HG02840 (cell line): ENCODE data around the gene DTL.
A peak's percentile ranks its signal among the peaks of the same experiment; 100 is the strongest.

Source experiments
- ATAC-seq: cut with Tn5 transposase; IDR thresholded peaks from one replicate; pipeline ENCODE4 v1.9.1; 2021; ENCODE audit warnings: mild to moderate bottlenecking, moderate library complexity, moderate number of reproducible peaks; ENCODE audit not compliant: unreplicated experiment, low FRiP score

The DTL gene

DNA sequence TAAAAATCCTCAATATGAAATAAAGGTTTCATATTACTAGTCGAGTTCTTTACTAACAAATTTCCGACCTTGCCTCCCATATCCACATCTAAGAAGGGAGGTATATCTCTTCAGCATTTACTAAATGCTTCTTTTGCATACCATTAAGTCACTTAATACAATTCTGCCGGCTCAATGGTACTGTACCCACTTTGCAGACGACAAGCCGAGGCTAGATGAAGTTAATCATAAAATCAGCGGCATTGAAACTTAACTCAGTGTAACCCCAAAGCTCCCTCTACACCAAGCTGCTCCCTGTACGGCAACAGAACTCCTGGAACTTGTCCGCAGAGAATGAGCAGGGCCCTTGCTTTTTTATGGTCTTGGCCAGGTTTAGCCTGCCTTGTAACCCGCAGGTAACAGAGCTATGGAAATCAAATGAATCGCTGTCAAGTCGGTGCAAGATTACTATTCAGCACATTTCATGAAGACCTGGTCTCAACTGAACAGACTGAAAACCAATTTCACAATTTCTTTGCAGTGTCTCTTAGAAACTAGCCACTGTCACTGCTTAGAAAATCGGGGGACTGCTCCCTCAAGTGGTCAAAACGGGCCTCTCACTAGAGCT is 929 bp upstream of the DTL start:
- no peak for ATAC-seq

DNA sequence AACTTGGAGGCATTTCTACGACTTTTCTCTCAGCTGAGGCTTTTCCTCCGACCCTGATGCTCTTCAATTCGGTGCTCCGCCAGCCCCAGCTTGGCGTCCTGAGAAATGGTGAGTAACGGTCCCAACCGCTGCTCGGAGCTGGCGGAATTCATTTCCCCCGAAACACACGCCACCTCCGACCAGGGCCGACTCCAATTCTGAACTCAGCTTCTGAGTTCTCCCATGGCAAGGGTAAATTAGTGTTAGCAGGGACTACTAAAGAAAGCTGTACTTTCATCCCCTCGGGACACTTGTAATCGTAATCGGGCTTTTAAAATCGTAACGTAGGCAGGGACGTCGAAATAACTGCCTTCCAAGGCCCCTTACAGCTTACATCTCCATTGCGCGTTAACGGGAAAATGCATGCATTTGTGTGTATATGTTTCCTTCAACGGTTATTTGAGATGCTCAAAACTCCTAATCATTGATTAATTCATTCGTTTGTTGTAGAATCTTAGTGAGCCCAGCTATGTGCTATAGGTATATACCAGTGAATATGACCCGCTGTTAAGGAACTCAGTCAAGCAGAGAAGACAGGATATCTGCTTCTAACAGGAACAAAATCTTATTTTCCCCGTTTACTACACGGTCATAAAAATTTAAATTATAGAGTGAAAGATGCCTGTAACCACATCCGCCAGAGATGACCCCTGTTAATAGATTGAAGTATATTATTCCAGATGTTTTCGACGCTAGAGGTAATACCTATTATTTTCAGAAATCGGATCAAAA is 472 bp downstream of the DTL start:
- ATAC-seq: peak; percentile 22

DNA sequence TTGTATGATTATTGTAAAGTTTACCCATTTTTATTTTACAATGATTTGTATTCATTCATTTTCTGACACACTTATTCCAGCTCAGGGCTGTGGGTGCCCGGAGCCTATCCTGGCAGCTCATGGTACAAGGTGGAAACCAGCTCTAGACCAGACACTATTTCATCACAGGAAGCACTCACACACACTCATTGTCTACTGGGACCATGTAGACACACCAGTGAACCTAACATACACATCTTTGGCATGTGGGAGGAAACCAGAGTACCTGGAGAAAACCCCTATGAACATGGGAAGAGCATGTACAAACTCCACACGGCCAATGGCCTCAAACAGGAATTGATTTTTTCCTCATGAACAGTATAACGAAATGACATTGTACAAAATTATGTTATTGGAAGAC is 2.4 kb downstream of the DTL start:
- no peak for ATAC-seq

DNA sequence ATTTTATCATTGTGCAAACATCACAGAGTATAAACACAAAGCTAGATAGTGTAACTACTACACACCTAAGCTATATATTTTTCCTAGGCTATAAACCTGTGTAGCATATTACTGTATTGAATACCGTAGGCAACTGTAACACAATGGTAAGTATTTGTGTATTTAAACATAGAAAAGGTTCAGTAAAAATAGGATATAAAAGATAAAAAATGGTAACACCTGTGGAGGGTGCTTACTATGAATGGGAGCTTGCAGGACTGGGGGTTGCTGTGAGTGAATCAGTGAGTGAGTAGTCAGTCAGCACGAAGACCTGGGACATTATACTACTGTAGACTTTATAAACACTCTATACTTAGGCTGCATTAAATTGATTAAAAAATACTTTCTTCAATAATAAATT is 4.1 kb downstream of the DTL start:
- no peak for ATAC-seq

DNA sequence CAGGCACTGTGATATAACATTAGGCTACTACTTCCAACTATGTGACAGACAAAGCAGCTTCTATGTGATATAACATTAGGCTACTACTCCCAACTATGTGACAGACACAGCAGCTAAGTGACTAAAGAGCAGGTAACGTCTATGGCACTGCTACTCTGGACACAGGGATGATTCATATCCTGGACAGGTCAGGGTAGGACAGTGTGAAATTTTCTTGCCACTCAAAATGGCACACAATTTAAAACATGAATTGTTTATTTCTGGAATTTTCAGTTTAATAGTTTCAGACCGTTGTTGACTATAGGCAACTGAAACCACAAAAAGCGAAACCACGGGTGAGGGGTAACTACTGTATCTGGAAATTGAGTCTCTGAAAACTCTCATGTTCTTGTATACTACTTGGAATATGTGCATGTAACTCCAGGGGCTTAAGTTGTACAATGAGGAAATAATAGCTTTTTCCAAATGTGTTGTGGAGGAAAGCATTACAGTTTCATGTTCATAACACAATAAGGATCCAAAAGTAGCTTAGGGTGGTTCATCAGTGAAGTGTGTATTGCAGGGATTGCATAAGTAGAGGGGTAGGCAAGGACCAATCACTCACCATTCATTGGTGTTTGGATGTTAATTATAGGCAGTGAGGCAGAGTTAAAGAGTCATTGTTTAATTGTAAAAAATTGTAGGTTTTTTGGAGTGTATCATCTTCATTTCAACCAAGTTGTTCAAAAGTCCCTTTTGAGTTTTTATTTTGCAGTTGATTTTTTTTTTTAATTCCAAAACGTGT is 5.3 kb downstream of the DTL start:
- ATAC-seq: no peak

DNA sequence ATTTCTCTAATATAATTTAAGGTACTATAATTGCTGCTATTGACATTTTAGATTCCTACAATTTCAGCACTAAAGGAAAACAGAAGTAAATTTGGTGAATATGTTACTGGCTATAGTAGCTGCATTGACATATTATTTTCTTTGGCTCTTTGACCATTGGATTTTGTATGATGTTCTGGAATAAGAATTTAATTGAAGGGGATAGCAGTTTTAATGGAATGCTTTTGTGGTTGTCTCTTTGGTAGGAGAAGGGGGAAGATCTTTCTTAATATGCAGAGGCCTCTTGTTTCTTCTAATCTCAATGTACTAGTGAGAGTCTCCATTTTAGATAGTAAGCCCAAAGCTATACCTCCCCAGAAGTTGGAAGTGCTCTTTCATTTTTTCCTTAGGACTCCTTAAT is 6.9 kb downstream of the DTL start:
- ATAC-seq: no peak

DNA sequence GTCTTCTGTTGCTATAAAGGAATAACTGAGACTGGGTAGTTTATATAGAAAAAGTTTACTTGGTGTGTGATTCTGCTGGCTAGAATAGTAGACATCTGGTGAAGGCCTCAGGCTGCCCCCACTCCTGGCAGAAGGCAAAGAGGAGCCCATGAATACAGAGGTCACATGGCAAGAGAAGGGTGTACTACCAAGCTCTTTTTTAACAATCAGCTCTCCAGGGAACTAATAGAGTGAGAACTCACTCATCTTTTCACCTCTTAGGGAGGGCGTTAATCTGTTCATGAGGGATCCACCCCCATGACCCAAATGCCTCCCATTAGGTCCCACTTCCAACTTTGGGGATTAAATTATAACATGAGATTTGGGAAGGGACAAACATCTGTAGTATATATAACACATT is 9.3 kb downstream of the DTL start:
- ATAC-seq: no peak

DNA sequence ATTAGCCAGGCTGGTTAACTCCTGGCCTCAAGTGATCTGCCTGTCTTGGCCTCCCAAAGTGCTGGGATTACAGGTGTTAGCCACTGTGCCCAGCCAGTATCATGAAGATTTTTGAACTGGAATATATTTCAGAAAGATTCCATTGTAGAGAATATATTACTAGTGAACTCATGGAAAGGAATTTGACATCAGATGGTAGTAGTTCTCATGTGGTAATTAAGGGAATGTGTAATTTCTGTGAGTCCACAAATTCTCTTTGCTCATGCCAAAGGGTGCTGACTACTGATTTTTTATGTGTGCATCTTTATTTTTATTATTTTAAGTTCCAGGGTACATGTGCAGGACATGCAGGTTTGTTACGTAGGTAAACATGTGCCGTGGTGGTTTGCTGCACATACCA is 10.4 kb downstream of the DTL start:
- ATAC-seq: no peak

DNA sequence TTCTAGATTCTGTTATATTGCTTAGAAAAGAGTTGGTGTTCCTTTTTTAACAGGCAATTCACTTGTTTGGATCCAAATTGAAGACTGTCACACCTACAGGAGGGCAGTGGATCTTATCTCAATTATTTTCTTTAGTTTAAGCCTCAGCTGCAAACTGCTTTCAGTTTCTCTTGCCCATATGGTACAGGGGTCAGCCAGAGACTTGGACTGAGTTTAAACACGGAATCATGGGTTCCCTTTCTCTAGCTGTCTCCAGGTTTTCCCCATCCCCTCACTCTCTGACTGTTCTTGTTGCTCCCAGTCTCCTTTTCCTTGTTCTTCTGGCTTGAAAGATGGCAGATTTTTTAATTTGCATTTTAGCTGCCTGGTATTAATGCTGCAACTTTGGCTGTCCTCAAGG is 18.4 kb downstream of the DTL start:
- no peak for ATAC-seq

DNA sequence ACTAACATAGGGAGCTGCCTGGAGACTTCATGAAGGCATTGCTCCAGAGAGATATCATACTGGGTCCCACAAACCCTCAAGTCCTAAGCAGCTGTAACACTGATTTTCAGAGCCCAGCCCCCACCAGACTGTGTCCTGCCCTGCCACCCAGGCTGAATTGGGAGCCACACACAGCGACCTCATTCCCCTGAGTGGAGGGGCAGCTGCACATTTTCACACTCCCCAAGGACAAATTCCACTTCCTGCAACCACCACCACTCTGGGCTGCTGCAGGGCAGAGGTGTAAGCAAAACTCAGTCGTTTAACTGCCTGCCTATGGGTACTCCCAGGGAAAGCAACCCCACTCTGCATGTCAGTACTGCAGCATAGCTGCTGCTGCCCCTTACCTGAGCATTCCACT is 19.8 kb downstream of the DTL start:
- no peak for ATAC-seq

DNA sequence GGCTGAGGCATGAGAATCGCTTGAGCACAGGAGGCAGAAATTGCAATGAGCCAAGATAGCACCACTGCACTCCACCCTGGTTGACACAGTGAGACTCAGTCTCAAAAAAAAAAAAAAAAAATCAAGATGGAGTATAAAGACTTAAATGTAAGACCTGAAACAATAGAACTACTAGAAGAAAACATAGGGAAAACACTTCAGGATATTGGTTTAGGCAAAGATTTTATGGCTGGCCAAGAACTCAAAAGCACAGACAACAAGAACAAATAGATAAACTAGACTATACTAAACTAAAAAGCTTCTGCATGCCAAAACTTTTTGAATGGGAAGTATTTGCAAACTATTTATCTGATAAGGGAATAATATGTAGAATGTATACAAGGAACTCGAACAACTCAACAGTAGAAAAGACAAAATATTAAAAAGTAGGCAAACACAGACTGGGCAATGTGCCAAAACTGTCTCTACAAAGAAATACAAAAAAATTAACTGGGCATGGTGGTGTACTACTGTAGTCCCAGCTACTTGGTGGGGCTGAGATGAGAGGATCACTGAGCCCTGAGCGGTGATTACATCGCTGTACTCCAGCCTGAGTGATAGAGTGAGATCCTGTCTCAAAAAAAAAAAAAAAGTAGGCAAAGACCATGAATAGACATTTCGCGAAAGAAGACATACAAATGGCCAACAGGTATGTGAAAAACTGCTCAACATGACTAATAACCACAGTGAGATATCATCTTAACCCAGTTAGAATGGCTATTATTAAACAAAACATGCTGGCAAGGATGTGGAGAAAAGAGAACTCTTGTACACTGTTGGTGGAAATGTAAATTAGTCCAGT is 25.3 kb downstream of the DTL start:
- ATAC-seq: no peak

DNA sequence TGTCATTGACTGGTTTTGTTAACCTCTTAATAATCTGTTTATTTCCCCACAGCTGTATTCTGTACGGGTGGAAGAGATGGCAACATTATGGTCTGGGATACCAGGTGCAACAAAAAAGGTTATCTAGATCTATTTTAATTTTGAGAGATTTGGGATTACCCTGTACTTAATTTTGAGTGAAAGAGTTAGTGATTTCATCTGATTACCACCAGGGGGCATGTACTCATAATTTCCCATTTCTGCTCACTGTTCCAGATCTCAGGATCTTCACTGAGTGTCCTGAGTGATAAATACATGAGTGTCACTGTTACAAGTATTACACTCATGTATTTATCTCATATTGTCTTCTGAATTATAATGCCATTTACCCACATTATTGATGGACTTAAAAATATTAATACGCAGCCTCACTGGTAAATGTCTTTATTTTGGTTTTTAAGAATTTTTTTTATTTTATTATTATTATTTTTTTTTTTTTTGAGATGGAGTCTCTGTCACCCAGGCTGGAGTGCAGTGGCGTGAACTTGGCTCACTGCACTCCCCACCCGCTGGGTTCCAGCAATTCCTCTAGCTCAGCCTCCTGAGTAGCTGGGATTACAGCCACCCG is 27.4 kb downstream of the DTL start:
- no peak for ATAC-seq

DNA sequence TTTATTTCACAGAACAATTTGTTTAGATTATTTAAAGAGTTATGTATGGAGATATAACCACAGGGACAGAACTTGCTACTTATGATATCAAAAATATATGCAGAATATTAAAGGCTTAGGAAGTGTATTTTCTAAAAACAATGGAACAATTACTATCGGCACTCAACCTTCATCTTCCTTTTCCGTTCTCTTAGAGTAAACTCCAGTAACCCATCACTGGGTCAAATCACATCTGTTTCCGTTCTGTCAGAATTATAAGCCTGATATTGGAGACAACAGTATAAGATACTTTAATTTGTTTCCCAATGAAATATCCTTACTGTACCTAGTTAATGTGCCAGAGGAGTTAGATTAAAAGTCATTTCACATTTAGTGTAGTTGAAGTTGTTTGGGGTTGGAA is 32.2 kb downstream of the DTL start:
- no peak for ATAC-seq

DNA sequence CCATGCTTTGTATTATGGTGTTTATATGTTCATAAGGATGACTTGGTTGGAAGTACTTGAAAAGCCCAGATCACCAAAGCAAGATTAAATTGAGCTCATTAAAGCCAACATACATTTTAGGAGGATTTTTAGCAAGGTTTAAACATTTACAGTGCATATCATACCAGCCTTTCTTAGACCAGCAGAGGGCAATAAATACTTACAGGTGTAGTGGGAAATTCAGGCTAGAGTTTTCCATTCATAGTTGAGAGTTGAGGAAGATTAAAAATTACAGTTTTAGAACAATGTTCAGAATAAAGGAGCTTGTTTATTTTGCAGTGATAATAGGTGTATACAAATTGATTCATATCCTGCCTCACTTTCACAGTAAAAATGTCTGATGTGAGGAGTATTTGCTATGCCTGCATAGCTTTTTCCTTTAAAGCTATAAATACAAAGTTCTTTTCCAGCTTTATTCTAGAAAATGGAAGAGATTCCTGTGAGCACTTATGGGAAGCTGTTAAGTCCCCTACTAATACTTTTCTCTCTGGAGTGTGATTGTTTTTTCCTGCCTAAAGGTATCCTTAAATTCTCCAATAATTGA is 35.3 kb downstream of the DTL start:
- ATAC-seq: no peak

DNA sequence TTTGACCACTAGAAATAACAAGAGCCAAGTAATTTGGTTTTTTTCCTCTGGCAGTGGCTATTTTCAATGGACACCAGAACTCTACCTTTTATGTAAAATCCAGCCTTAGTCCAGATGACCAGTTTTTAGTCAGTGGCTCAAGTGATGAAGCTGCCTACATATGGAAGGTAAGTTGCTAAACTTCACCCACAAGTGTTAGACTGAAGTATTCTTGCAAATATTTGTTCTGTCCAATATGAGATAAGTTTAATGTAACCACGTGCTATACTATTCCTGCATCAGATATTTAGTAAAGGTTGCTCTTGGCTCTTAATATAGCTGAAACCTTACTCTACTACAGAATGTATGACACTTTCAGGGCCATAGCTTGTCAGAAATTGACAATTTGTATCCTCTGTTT is 36.5 kb downstream of the DTL start:
- no peak for ATAC-seq

DNA sequence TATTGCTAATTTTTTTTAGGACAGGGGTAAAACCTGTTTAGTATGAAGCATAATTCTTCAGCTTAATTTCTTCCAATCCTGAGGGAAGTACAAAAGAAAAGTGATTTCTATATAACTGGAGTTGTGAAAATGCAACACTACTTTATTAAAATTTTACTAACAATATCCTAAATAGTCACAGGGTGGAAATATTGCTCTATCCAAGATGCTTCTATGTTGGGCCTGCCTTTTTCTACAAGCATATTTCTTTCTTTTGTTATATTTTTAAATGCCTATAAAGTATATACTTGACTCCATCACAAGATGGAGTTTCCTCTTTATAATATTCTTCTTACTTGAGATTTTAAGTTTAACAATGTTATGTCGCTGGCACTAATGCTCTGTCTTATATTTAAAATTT is 37.9 kb downstream of the DTL start:
- no peak for ATAC-seq

DNA sequence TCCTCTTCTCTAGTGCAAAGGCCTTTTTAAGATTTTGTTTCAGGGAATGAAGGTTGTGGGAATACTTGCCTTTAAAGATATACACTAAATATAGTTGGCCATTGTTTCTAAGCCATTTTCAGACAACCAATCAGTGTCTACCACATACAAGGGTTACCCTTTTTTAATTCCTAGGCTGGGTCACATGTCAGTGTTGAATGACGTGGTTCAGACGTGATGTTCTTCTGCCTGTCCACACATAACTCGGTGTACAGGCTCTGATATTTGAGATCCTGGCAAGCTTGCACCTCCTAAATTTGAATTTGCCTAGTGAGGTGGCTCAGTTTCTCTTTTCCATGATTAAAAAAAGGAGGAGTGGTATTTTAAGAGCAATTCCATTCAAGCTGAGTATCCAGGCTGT is 38.8 kb downstream of the DTL start:
- no peak for ATAC-seq

DNA sequence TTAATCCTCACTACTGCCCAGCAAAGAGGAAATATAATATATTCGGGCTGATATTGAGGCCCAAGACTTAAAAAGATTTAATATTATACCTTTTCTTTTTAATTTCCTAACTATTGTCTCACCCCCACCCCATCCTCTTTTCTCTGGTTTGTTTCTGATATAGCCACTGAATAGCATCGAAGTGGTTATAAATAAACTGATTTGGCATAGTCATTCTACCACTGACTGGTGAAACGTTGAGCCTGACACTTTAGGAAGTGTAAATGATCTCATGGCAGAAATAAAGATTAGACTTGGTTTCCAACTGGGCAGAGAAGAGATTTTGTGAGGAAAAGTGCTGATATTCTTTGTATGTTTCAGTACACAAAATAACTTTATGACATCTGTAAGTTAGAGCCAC is 39.3 kb downstream of the DTL start:
- ATAC-seq: no peak

DNA sequence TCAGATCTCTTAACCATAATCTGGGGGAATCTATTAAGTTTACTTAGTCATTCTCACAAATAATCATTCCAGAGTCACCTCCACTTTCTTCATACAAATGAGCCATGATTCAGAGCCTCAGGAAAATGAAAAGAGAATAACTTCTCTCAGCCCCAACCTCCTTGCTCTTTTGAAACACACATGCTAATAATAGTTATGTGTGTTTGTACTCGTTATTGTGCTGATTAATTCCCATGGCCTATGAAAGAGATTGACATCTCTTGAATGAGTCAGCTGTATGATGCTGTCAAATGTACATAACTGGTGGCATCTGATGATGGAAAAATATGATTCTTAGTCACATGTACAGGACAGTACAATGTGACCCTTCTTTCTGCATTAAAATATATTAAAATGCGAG is 41.5 kb downstream of the DTL start:
- no peak for ATAC-seq

DNA sequence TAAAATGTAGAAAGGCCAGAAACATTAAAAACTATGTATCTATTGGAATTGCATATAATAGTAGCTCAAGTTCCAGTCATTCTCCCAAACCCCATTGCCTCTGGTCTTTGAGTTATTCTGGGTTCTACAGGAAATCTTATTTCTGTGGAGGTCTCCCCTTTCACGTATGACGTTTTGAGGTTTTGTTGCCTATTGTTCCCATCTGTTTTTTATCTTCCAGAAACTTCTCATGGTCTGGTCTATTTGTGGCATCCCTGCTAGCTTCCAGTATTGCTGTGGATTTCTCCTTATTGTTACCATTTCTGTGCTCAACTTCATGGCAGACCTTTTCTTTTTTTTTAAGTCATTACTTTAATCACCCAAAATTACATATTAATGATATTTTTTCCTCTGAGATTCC is 43.3 kb downstream of the DTL start:
- ATAC-seq: no peak
